ENCODE data around the gene CTSA. TPM values are rescaled to one million over a fixed set of nuclear protein-coding genes. Genes with fewer than 3 reads are reported as not detected.
"Not testable (repeated sequence)": the region's sequence is repeated elsewhere in the genome, so short reads cannot be mapped to it uniquely, and the experiment has no call there.

Gene CTSA
- total RNA-seq, 1 donor from 2014 or later, result 15.1 TPM

- no peaks in the 10 kb centered on the region for H3K36me3 ChIP-seq
- DNase-seq (ENCODE audit: low spot score), result no peak
- H3K27me3 Mint-ChIP-seq (ENCODE audit: insufficient read depth, low read depth), result no peaks in the 10 kb centered on the region
- no peaks in the 10 kb centered on the region for H3F3A ChIP-seq (ENCODE audit: low read depth)
- no peaks in the 10 kb centered on the region for H3K79me2 ChIP-seq (ENCODE audit: low read depth)
- H3K27ac Mint-ChIP-seq, result no peak overlapping the region
- no peaks in the 10 kb centered on the region for H3K9me3 ChIP-seq (ENCODE audit: low read depth)
- no peak overlapping the region for H3K4me2 ChIP-seq
- no peaks in the 10 kb centered on the region for H3K27me3 ChIP-seq
- TF ChIP-seq EZH2phosphoT487 (IDR thresholded peaks at IDR 0.05) (no peak), CTCF (IDR thresholded peaks at IDR 0.05) (no peak), EZH2 (IDR thresholded peaks at IDR 0.05) (no peak)
- no peak overlapping the region for H3K9ac ChIP-seq
- no peak overlapping the region for H2AFZ ChIP-seq (replicated peaks)
- no peak overlapping the region for H3K4me3 Mint-ChIP-seq
- H3K9me3 Mint-ChIP-seq, result no peaks in the 10 kb centered on the region
- no peak overlapping the region for H3K27ac ChIP-seq
- no peaks in the 10 kb centered on the region for H4K20me1 ChIP-seq (ENCODE audit: low read depth)
- no peaks in the 10 kb centered on the region for H3K36me3 Mint-ChIP-seq
- H3K4me1 ChIP-seq, result no peaks in the 10 kb centered on the region
- no peaks in the 10 kb centered on the region for H3K4me1 Mint-ChIP-seq
- H3K4me3 ChIP-seq, result no peak overlapping the region
Measured at GRCh38 chr20:45872626-45873025, 18.5 kb upstream of the CTSA start.

- no peaks in the 10 kb centered on the region for H3K27me3 ChIP-seq
- H3K36me3 ChIP-seq, result no peaks in the 10 kb centered on the region
- Mint-ChIP-seq H3K27me3 (ENCODE audit: insufficient read depth, low read depth) (no peaks in the 10 kb centered on the region), H3K9me3 (no peaks in the 10 kb centered on the region), H3K36me3 (no peaks in the 10 kb centered on the region), H3K4me1 (no peaks in the 10 kb centered on the region), H3K4me3 (no peak overlapping the region), H3K27ac (peak overlapping the region; percentile 46)
- no peak for DNase-seq (ENCODE audit: low spot score)
- H3K9me3 ChIP-seq (ENCODE audit: low read depth), result no peaks in the 10 kb centered on the region
- H4K20me1 ChIP-seq (ENCODE audit: low read depth), result no peaks in the 10 kb centered on the region
- H3F3A ChIP-seq (ENCODE audit: low read depth), result no peaks in the 10 kb centered on the region
- TF ChIP-seq CTCF (IDR thresholded peaks at IDR 0.05), result no peak
- TF ChIP-seq EZH2phosphoT487 (IDR thresholded peaks at IDR 0.05), result no peak
- no peak for TF ChIP-seq EZH2 (IDR thresholded peaks at IDR 0.05)
- H3K79me2 ChIP-seq (ENCODE audit: low read depth), result no peaks in the 10 kb centered on the region
- H3K27ac ChIP-seq, result no peak overlapping the region
- H2AFZ ChIP-seq (replicated peaks), result no peak overlapping the region
- H3K4me3 ChIP-seq, result no peak overlapping the region
- H3K4me1 ChIP-seq, result no peaks in the 10 kb centered on the region
- H3K9ac ChIP-seq, result no peak overlapping the region
- H3K4me2 ChIP-seq, result no peak overlapping the region
Measured at GRCh38 chr20:45873409-45874103, 17.6 kb upstream of the CTSA start.

GRCh38 chr20:45874104-45874481 is 17.0 kb upstream of the CTSA start:
- H3K36me3 ChIP-seq; H2AFZ ChIP-seq (replicated peaks); H3K27me3 Mint-ChIP-seq (ENCODE audit: insufficient read depth, low read depth); H3F3A ChIP-seq (ENCODE audit: low read depth); H3K4me1 ChIP-seq; H3K79me2 ChIP-seq (ENCODE audit: low read depth); H3K4me3 ChIP-seq; H3K4me3 Mint-ChIP-seq; H3K9me3 ChIP-seq (ENCODE audit: low read depth); DNase-seq (ENCODE audit: low spot score); H4K20me1 ChIP-seq (ENCODE audit: low read depth); H3K9ac ChIP-seq; H3K27me3 ChIP-seq; H3K4me2 ChIP-seq; H3K4me1 Mint-ChIP-seq; H3K36me3 Mint-ChIP-seq; H3K27ac ChIP-seq; H3K9me3 Mint-ChIP-seq: not testable (repeated sequence)
- peak overlapping the region; percentile 46 for H3K27ac Mint-ChIP-seq

GRCh38 chr20:45874576-45874975 is 16.6 kb upstream of the CTSA start:
- no peak overlapping the region for H3K27ac Mint-ChIP-seq
- H3K36me3 ChIP-seq, result no peaks in the 10 kb centered on the region
- no peaks in the 10 kb centered on the region for H3K4me1 ChIP-seq
- no peak overlapping the region for H3K9ac ChIP-seq
- no peaks in the 10 kb centered on the region for H3K9me3 Mint-ChIP-seq
- no peak overlapping the region for H3K27ac ChIP-seq
- no peaks in the 10 kb centered on the region for H3F3A ChIP-seq (ENCODE audit: low read depth)
- no peaks in the 10 kb centered on the region for H3K79me2 ChIP-seq (ENCODE audit: low read depth)
- H3K27me3 Mint-ChIP-seq (ENCODE audit: insufficient read depth, low read depth), result no peaks in the 10 kb centered on the region
- H3K36me3 Mint-ChIP-seq, result no peaks in the 10 kb centered on the region
- H3K27me3 ChIP-seq, result no peaks in the 10 kb centered on the region
- no peak for TF ChIP-seq CTCF (IDR thresholded peaks at IDR 0.05)
- no peak for TF ChIP-seq EZH2 (IDR thresholded peaks at IDR 0.05)
- TF ChIP-seq EZH2phosphoT487 (IDR thresholded peaks at IDR 0.05), result no peak
- no peak overlapping the region for H3K4me2 ChIP-seq
- H2AFZ ChIP-seq (replicated peaks), result no peak overlapping the region
- no peaks in the 10 kb centered on the region for H3K9me3 ChIP-seq (ENCODE audit: low read depth)
- no peaks in the 10 kb centered on the region for H3K4me1 Mint-ChIP-seq
- no peak overlapping the region for H3K4me3 ChIP-seq
- no peak overlapping the region for H3K4me3 Mint-ChIP-seq
- DNase-seq (ENCODE audit: low spot score), result no peak
- H4K20me1 ChIP-seq (ENCODE audit: low read depth), result no peaks in the 10 kb centered on the region

All from neural progenitor cell (in vitro differentiated cells).